ENCODE measurements around the gene FNDC3B. TPM values are rescaled to one million over a fixed set of nuclear protein-coding genes. Genes with fewer than 3 reads are reported as not detected.

FNDC3B gene
- total and polyA plus RNA-seq, 2 donors from 2014 or later, result 11.8 to 185 TPM

GRCh38 chr3:172124271-172124670, 84.9 kb downstream of the FNDC3B start:
- Histone ChIP-seq H3K36me3 (ENCODE audit: control insufficient read depth in 2 of 3, insufficient read depth in 3 of 3, low read length in 3 of 3) (peaks cover 0 to 2% (median 0%) of the 10 kb centered on the region in 3 donors), H3K9ac (ENCODE audit: low read length in 3 of 3) (no peak overlapping the region), H3K27ac (ENCODE audit: low read depth in 2 of 2, low read length in 2 of 2) (no peak overlapping the region), H3K4me1 (ENCODE audit: control insufficient read depth in 2 of 3, insufficient read depth in 2 of 3, low read depth in 1 of 3, low read length in 3 of 3) (peaks cover 4 to 19% (median 10%) of the 10 kb centered on the region in 3 donors), H3K4me3 (ENCODE audit: low read length in 3 of 3) (no peak overlapping the region), H3K27me3 (ENCODE audit: control insufficient read depth, insufficient read depth, low read length) (no peaks in the 10 kb centered on the region), H3K9me3 (ENCODE audit: control insufficient read depth in 2 of 3, insufficient read depth in 1 of 3, low read length in 3 of 3) (no peaks in the 10 kb centered on the region)
- FAIRE-seq (no peak), DNase-seq (no peak)
- intact Hi-C loops (cut with DNase I), result no loop called here
- no peak for TF ChIP-seq CTCF (IDR thresholded peaks at IDR 0.05; ENCODE audit: borderline replicate concordance, extremely low read depth, insufficient read depth)

DNA sequence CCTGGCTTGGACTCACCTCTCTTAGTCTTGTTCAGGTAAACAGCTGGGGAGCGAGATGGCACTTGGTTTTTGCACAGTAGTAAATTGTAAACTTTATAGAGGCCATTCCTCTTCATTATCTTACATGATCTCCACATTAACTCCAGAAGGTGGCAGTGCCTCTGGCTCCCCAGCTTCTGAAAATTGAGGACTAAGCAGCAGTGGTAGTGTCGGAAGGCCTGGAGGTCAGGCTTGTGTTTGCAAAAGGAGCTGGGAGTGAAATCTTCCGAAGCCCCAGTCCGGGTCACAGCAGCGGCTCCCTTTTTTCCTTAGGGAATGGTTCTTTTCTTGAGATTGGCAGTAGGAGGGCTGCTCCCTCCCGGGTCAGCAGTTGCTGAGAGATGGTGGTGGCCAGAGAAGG, 85.7 kb downstream of the FNDC3B start:
- Histone ChIP-seq H3K4me3 (ENCODE audit: low read length in 3 of 3) (no peak overlapping the region), H3K4me1 (ENCODE audit: control insufficient read depth in 2 of 3, insufficient read depth in 2 of 3, low read depth in 1 of 3, low read length in 3 of 3) (peaks cover 4 to 18% (median 10%) of the 10 kb centered on the region in 3 donors), H3K27me3 (ENCODE audit: control insufficient read depth, insufficient read depth, low read length) (no peaks in the 10 kb centered on the region), H3K36me3 (ENCODE audit: control insufficient read depth in 2 of 3, insufficient read depth in 3 of 3, low read length in 3 of 3) (peaks cover 0 to 2% (median 0%) of the 10 kb centered on the region in 3 donors), H3K9me3 (ENCODE audit: control insufficient read depth in 2 of 3, insufficient read depth in 1 of 3, low read length in 3 of 3) (no peaks in the 10 kb centered on the region), H3K9ac (ENCODE audit: low read length in 3 of 3) (no peak overlapping the region), H3K27ac (ENCODE audit: low read depth in 2 of 2, low read length in 2 of 2) (peak overlapping the region in 1 of 2 donors; percentile 15)
- DNase-seq (peak in 1 of 5 donors; percentile 47), FAIRE-seq (no peak)
- TF ChIP-seq CTCF (IDR thresholded peaks at IDR 0.05; ENCODE audit: borderline replicate concordance, extremely low read depth, insufficient read depth), result no peak
- intact Hi-C loops (cut with DNase I), result no loop called here

DNA sequence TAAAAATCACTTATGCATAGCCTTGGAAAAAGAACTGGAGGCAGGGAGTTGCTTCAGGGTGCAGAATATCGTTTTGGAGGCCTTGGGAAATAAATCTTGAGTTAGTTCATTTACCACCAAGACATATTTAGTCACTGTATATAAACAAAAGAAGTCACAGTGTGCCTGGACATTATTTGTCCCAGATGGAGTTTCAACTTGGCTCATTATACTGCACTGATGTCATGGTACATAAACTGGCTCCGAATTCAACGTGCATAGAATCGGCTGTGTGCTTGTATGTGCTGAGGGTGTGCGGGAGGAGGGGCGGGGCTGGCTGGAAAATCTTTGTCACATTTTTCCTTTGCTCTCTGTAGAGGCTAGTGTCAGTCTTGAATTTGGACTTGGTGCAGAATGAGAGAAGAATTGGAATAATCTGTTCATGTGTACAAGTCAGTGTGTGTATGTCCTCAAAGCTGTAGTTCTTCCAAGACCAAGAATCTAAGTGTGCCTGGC, 86.6 kb downstream of the FNDC3B start:
- intact Hi-C loops (cut with DNase I), result no loop called here
- TF ChIP-seq CTCF (IDR thresholded peaks at IDR 0.05; ENCODE audit: borderline replicate concordance, extremely low read depth, insufficient read depth), result no peak
- FAIRE-seq (no peak), DNase-seq (peak in 4 of 5 donors; percentile 61 to 91 (median 80))
- Histone ChIP-seq H3K9ac (ENCODE audit: low read length in 3 of 3) (peak overlapping the region in 1 of 3 donors; percentile 15), H3K36me3 (ENCODE audit: control insufficient read depth in 2 of 3, insufficient read depth in 3 of 3, low read length in 3 of 3) (peaks cover 0 to 2% (median 0%) of the 10 kb centered on the region in 3 donors), H3K9me3 (ENCODE audit: control insufficient read depth in 2 of 3, insufficient read depth in 1 of 3, low read length in 3 of 3) (no peaks in the 10 kb centered on the region), H3K27me3 (ENCODE audit: control insufficient read depth, insufficient read depth, low read length) (no peaks in the 10 kb centered on the region), H3K4me1 (ENCODE audit: control insufficient read depth in 2 of 3, insufficient read depth in 2 of 3, low read depth in 1 of 3, low read length in 3 of 3) (peaks cover 4 to 18% (median 10%) of the 10 kb centered on the region in 3 donors), H3K27ac (ENCODE audit: low read depth in 2 of 2, low read length in 2 of 2) (peak overlapping the region in 1 of 2 donors; percentile 9), H3K4me3 (ENCODE audit: low read length in 3 of 3) (no peak overlapping the region)
